Measurements from ENCODE around the gene ZNF185. TPM values are rescaled to one million over a fixed set of nuclear protein-coding genes. Genes with fewer than 3 reads are reported as not detected.

Gene ZNF185
- total RNA-seq, 2 experiments from 2014 or later = 0.91 to 0.93 TPM

DNA sequence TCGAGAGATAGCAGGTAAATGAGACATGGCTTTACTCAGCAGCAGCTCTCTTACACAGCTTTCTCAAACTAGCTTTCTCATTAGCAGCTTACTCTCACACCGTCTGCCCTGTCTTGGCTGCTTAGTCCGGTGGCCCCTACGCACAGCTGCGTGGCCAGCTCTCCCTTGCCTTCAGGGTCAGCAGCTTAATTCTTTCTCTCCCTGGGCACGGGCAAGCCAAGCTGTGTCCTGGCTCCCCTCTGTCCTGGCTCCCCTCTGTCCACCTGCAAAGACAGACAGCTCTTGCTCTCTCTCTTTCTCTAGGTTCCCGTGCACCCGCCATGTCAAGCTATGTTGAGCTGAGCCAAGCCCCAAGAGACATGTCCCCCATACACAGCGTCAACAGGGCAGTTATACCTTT, 39.4 kb downstream of the ZNF185 start:
- Mint-ChIP-seq H3K27me3 (no peaks in the 10 kb centered on the region), H3K36me3 (no peaks in the 10 kb centered on the region), H3K27ac (no peak overlapping the region), H3K9me3 (ENCODE audit: low read depth) (no peaks in the 10 kb centered on the region), H3K4me3 (no peak overlapping the region), H3K4me1 (peaks cover 8% of the 10 kb centered on the region)
- DNase-seq (no peak), ATAC-seq (no peak)
- CTCF ChIA-PET = no interaction called here

DNA sequence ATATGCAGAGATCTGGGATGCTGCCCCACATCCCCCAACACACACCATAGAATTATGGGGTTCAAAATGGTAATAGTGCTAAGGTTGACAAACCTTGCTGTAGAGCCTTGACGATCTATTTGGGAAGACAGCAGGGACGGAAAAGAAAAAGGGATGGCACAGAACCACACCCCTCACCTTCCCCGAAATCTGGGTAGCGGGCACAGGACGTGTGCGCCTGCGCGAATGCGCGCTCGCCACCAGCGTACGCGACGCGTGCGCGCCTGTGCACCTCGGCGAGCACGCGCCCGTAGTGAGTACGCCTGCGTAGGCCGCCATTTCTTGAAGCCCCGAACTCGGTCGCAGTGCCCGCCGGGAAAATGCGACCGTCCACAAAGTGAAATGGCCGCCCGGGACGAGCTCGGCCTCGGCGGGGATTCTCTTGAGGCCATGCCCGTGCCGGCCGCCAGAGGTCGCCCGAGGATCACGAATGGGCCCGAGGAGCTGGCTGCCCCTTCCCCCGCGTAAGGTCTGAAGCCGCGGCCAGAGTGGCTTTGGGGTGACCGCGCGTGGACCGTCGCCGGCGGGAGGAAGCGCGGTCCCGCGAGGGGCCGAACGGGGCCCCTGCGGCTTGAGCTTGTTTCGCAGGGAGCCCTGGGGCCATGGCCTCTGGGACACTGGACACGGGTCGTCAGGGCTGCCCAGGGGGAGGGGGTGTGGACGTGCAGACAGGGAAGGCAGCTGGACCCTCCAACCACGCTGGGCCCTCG, 43.6 kb downstream of the ZNF185 start:
- H3K4me1 Mint-ChIP-seq = peaks cover 11% of the 10 kb centered on the region
- peak overlapping the region; percentile 85 for H3K4me3 Mint-ChIP-seq
- DNase-seq = peak; percentile 93
- no peaks in the 10 kb centered on the region for H3K27me3 Mint-ChIP-seq
- ATAC-seq = peak; percentile 99
- no peaks in the 10 kb centered on the region for H3K36me3 Mint-ChIP-seq
- no peaks in the 10 kb centered on the region for H3K9me3 Mint-ChIP-seq (ENCODE audit: low read depth)
- CTCF ChIA-PET = interaction anchor here (0.6 to 3.4 kb wide), 23 partner anchors 9 to 727 kb away, joined by 3 to 25 read pairs (median 4); partner anchors contain the start of gene HAUS7
- peak overlapping the region; percentile 75 for H3K27ac Mint-ChIP-seq

DNA sequence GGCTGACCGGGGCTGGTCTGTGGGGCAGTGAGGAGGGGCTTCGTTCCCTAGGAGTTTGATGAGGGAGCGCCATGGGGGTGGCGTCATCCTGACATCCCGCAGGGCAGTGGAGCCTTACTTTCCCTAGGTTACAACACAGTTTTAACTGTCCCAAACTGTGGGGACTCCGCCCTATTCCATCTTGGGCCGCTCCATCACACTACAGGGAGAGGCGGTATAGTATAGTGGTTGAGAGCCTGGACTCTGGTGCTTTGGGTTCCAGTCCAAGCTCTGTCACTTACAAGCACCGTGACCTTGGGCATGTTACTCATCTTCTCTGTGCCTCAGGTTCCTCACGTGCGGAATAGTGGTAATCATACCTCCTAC, 44.2 kb downstream of the ZNF185 start:
- H3K27me3 Mint-ChIP-seq = no peaks in the 10 kb centered on the region
- H3K9me3 Mint-ChIP-seq (ENCODE audit: low read depth) = no peaks in the 10 kb centered on the region
- H3K27ac Mint-ChIP-seq = peak overlapping the region; percentile 75
- no peak for DNase-seq
- peaks cover 11% of the 10 kb centered on the region for H3K4me1 Mint-ChIP-seq
- CTCF ChIA-PET = interaction anchor here (1.0 to 3.4 kb wide), 21 partner anchors 8 to 727 kb away, joined by 3 to 25 read pairs (median 4); partner anchors contain the start of gene HAUS7
- no peaks in the 10 kb centered on the region for H3K36me3 Mint-ChIP-seq
- H3K4me3 Mint-ChIP-seq = peak overlapping the region; percentile 85
- ATAC-seq = no peak

DNA sequence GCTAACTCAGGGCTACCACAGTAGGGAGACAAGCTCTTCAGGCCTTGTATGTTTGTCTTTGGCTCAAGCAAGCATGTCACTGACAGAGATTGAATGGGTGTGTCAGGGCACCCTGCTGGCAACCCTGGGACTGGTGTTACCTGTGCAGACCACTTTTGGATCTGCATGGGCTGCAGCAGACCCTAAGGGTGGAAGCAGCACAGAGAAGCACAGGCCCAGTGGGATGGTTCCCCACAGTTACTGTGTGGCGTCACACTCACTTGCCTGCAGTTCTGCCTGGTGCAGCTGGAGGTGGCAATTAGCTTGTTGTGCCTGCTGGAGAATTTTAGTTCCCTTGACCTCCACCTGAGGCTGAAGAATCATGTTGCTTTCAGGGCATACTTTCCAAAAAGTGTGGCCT, 46.0 kb downstream of the ZNF185 start:
- H3K4me3 Mint-ChIP-seq = no peak overlapping the region
- no peak overlapping the region for H3K27ac Mint-ChIP-seq
- no peaks in the 10 kb centered on the region for H3K36me3 Mint-ChIP-seq
- ATAC-seq (no peak), DNase-seq (no peak)
- H3K27me3 Mint-ChIP-seq = no peaks in the 10 kb centered on the region
- CTCF ChIA-PET = interaction anchor here (0.8 to 3.4 kb wide), 3 partner anchors 14 to 563 kb away, joined by 3 to 25 read pairs (median 11); no protein-coding TSS in a partner anchor
- no peaks in the 10 kb centered on the region for H3K9me3 Mint-ChIP-seq (ENCODE audit: low read depth)
- peaks cover 11% of the 10 kb centered on the region for H3K4me1 Mint-ChIP-seq

DNA sequence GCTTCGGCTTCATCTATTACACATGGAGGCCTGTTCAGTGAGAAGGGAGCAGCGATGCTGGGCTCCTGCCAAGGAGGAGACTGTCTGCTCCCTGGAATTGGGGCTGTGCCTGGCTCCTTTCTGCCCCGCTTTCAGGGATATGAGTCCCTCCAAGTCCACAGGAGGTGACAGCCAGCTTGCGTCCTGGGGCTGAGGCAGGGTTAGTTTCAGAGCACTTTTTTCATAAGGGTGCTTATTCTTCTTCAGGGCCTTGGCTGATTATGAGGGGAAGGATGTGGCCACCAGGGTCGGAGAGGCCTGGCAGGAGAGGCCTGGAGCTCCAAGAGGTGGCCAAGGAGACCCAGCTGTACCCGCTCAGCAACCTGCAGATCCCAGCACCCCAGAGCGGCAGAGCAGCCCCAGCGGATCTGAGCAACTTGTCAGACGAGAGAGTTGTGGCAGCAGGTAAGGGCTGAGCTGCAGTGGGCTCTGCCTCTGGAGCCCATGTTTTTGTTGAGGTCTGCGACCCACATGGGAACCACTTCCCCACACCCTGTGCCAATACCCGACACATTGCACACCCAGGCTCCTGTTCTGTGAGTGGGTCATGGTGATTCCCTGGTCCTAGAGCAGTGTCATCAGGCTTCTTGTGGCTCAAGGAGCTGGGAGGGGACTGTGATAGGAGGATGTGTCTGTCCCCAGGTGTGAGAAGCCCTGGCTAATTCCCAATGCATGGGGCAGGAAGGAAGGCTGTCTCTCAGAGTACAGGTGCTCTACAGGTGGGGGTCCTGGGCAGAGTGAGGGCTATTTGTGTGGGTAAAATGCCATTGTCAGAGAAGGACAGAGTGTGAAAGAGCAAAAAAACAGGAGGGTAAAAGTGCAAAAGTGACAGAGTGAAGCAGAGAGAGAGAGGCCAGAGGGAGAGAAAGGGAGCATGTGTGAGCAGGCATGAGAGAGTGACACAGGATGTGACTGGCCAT, 47.4 kb downstream of the ZNF185 start:
- Mint-ChIP-seq H3K4me1 (peaks cover 11% of the 10 kb centered on the region), H3K27ac (no peak overlapping the region), H3K4me3 (no peak overlapping the region), H3K27me3 (no peaks in the 10 kb centered on the region), H3K36me3 (no peaks in the 10 kb centered on the region), H3K9me3 (ENCODE audit: low read depth) (no peaks in the 10 kb centered on the region)
- CTCF ChIA-PET = no interaction called here
- DNase-seq (no peak), ATAC-seq (no peak)

DNA sequence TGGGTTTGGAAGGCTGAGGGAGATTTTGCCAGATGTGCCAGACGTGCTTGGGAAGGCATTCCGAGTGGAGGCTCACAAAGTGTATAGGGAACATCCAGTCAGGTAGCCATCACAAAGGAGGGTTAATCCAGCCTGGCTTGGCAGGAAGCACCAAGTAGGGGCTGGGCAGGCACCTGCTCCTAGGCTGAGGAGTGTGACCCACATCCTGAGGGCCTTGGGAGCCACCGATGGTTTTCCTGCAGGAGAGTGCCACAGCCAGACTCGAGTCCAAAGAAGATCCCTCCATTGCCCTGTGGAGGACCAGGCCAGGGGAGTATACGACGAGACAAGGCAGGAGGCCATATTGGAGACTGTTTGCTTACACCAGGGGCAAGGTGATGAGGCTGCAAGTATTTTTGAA, 48.8 kb downstream of the ZNF185 start:
- Mint-ChIP-seq H3K4me3 (no peak overlapping the region), H3K27me3 (no peaks in the 10 kb centered on the region), H3K36me3 (no peaks in the 10 kb centered on the region), H3K27ac (no peak overlapping the region), H3K9me3 (ENCODE audit: low read depth) (no peaks in the 10 kb centered on the region), H3K4me1 (peaks cover 5% of the 10 kb centered on the region)
- ATAC-seq = no peak
- CTCF ChIA-PET = interaction anchor here (1.5 kb wide), 1 partner anchor 561 kb away, joined by 3 read pairs; no protein-coding TSS in a partner anchor
- DNase-seq = no peak

Other genes starting within 250 kb of the ZNF185 start
- gene MAGEA3, start 199.3 kb upstream of the ZNF185 start, total RNA-seq = not detected
- gene CSAG2, start 188.8 kb upstream of the ZNF185 start, total RNA-seq = 1 to 10 TPM in 1 of 2 experiments, under 1 TPM in 1; 0.47 to 2.7 TPM
- gene MAGEA2B, start 183.4 kb upstream of the ZNF185 start, total RNA-seq = not detected
- not detected for gene CSAG1, start 164.3 kb upstream of the ZNF185 start, total RNA-seq
- gene MAGEA12, start 164.3 kb upstream of the ZNF185 start, total RNA-seq = not detected
- not detected for gene MAGEA2, start 144.2 kb upstream of the ZNF185 start, total RNA-seq
- 1 to 10 TPM; 1.4 to 1.8 TPM for gene CSAG3, start 138.8 kb upstream of the ZNF185 start, total RNA-seq
- not detected for gene MAGEA6, start 128.4 kb upstream of the ZNF185 start, total RNA-seq
- 1 to 10 TPM; 5.9 to 8.7 TPM for gene CETN2, start 67.3 kb upstream of the ZNF185 start, total RNA-seq
- gene NSDHL, start 67.0 kb upstream of the ZNF185 start, total RNA-seq = 10 to 100 TPM; 16.3 to 24.8 TPM
- under 1 TPM in 1 of 2 experiments, not detected in 1; 0.15 TPM for gene PNMA5, start 96.0 kb downstream of the ZNF185 start, total RNA-seq
- 1 to 10 TPM; 1.0 to 2.2 TPM for gene PNMA3, start 158.4 kb downstream of the ZNF185 start, total RNA-seq
- under 1 TPM; 0.35 to 0.45 TPM for gene PNMA6A, start 174.4 kb downstream of the ZNF185 start, total RNA-seq

All from activated CD8-positive, alpha-beta memory T cell treated with anti-CD3 and anti-CD28 coated beads, Interleukin-2, amount 10 ng/mL, durations not matched to agents 7 days and 5 days (primary cell).